ENCODE measurements around the gene NR6A1.

- TF ChIP-seq EP300 (IDR thresholded peaks at IDR 0.05) (no peak), CTCF (IDR thresholded peaks at IDR 0.05) (no peak), TFCP2L1 (CRISPR knock-in tag; IDR thresholded peaks at IDR 0.05) (no peak), POLR2AphosphoS2 (conservative IDR thresholded peaks at IDR 0.05; ENCODE audit: low read length) (no peak), MAFK (IDR thresholded peaks at IDR 0.05; ENCODE audit: partially characterized antibody) (no peak)
Measured at GRCh38 chr9:124518116-124518515, 253.0 kb downstream of the NR6A1 start.

All from A549 (cell line).